ENCODE data around the gene C14orf180.

C14orf180 gene

GRCh38 chr14:104591031-104591430 is 11.5 kb downstream of the C14orf180 start (continued):
- TF ChIP-seq ZNF423 (tag by site-specific recombination; IDR thresholded peaks at IDR 0.05) (no peak), ZBTB26 (tag by site-specific recombination; optimal IDR thresholded peaks at IDR 0.05) (no peak), ZNF19 (tag by site-specific recombination; IDR thresholded peaks at IDR 0.05; ENCODE audit: low read depth) (no peak), ZNF530 (tag by site-specific recombination; IDR thresholded peaks at IDR 0.05; ENCODE audit: low read depth) (no peak), ZNF701 (tag by site-specific recombination; IDR thresholded peaks at IDR 0.05) (no peak), ZNF239 (tag by site-specific recombination; IDR thresholded peaks at IDR 0.05) (no peak), ZBTB11 (tag by site-specific recombination; conservative IDR thresholded peaks at IDR 0.05; ENCODE audit: low read depth) (no peak)

- ChIA-PET POLR2A (no interaction called here), CTCF (no interaction called here)
- no peaks in the 10 kb centered on the region for H3K4me1 ChIP-seq (ENCODE audit: control insufficient read depth, insufficient read depth, low read length)
- H3K36me3 ChIP-seq (ENCODE audit: control insufficient read depth in 2 of 2, insufficient read depth in 1 of 2, low read length in 2 of 2) = no peaks in the 10 kb centered on the region
- H3K9me3 ChIP-seq (ENCODE audit: control insufficient read depth, insufficient read depth, low read depth, low read length) = no peaks in the 10 kb centered on the region
- TF ChIP-seq GLIS2 (tag by site-specific recombination; IDR thresholded peaks at IDR 0.05) (peak; percentile 24; the same call in 1 of the 2 replicates), HOXD13 (CRISPR knock-in tag; IDR thresholded peaks at IDR 0.05; ENCODE audit: borderline replicate concordance) (no peak)
- no peak overlapping the region for H3K27ac ChIP-seq (ENCODE audit: extremely low read depth, low read depth, low read length)
- no peak overlapping the region for H3K4me3 ChIP-seq (ENCODE audit: low read depth, low read length)
These were observed 12.1 kb downstream of the C14orf180 start for GRCh38 chr14:104591506-104592291.

- POLR2A ChIA-PET = no interaction called here
- CTCF ChIA-PET = no interaction called here
- Histone ChIP-seq H3K4me3 (ENCODE audit: low read depth, low read length) (no peak overlapping the region), H3K27ac (ENCODE audit: extremely low read depth, low read depth, low read length) (no peak overlapping the region), H3K9me3 (ENCODE audit: control insufficient read depth, insufficient read depth, low read depth, low read length) (no peaks in the 10 kb centered on the region), H3K36me3 (ENCODE audit: control insufficient read depth in 2 of 2, insufficient read depth in 1 of 2, low read length in 2 of 2) (no peaks in the 10 kb centered on the region), H3K4me1 (ENCODE audit: control insufficient read depth, insufficient read depth, low read length) (no peaks in the 10 kb centered on the region)
- TF ChIP-seq ZNF530 (tag by site-specific recombination; IDR thresholded peaks at IDR 0.05; ENCODE audit: low read depth) (no peak), ZEB2 (tag by site-specific recombination; IDR thresholded peaks at IDR 0.05) (no peak), ZNF514 (tag by site-specific recombination; IDR thresholded peaks at IDR 0.05) (no peak), MEIS1 (CRISPR knock-in tag; IDR thresholded peaks at IDR 0.05; ENCODE audit: borderline replicate concordance) (no peak), ZNF548 (tag by site-specific recombination; IDR thresholded peaks at IDR 0.05) (no peak), ZNF18 (tag by site-specific recombination; IDR thresholded peaks at IDR 0.05) (peak; percentile 90), ZNF660 (tag by site-specific recombination; IDR thresholded peaks at IDR 0.05) (no peak), ZNF707 (tag by site-specific recombination; IDR thresholded peaks at IDR 0.05) (no peak), ZNF747 (tag by site-specific recombination; IDR thresholded peaks at IDR 0.05) (0 out of 2 replicates have a peak, but pooled peaks have one; percentile 46), ZNF266 (tag by site-specific recombination; IDR thresholded peaks at IDR 0.05; ENCODE audit: low read depth) (no peak), ZSCAN23 (tag by site-specific recombination; IDR thresholded peaks at IDR 0.05) (no peak), ZNF324 (tag by site-specific recombination; IDR thresholded peaks at IDR 0.05) (no peak), SALL2 (tag by site-specific recombination; IDR thresholded peaks at IDR 0.05; ENCODE audit: borderline replicate concordance) (no peak), PRDM6 (tag by site-specific recombination; IDR thresholded peaks at IDR 0.05) (no peak), ZNF433 (tag by site-specific recombination; IDR thresholded peaks at IDR 0.05; ENCODE audit: low read depth) (no peak), ZNF112 (tag by site-specific recombination; IDR thresholded peaks at IDR 0.05) (no peak), ZNF202 (tag by site-specific recombination; IDR thresholded peaks at IDR 0.05; ENCODE audit: borderline replicate concordance) (no peak), ZNF426 (tag by site-specific recombination; IDR thresholded peaks at IDR 0.05) (no peak), ZNF621 (tag by site-specific recombination; IDR thresholded peaks at IDR 0.05) (0 out of 2 replicates have a peak, but pooled peaks have one; percentile 20)
These were observed 12.7 kb downstream of the C14orf180 start for GRCh38 chr14:104592292-104592672.
